ENCODE data around the gene B4GALNT4.
"Not testable (repeated sequence)": the region's sequence is repeated elsewhere in the genome, so short reads cannot be mapped to it uniquely, and the experiment has no call there.

The B4GALNT4 gene

DNA sequence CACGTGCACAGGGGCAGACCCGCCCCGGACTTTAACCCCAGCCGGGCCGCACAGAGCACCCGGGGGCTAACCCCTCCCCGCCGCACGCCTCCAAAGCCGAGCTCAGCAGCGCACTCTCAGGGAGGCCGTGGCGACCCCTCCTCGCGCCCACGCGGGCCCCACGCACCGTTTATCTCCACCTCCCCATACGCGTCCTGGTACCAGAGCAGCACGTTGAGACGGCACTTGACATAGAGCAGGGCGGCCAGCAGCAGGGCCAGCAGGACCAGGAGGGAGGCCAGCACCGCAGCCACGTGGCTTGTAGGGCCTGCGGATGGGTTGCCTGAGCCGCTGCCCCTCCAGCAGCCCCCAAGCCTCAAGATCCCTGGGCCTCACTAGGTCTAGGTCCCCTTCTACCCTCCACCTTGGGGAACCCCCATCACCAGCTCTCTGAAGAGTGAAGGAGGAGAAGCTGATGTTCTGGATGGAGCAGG lies 38.4 kb downstream of the B4GALNT4 start:
- DNase-seq (ENCODE audit: low spot score) = no peak

DNA sequence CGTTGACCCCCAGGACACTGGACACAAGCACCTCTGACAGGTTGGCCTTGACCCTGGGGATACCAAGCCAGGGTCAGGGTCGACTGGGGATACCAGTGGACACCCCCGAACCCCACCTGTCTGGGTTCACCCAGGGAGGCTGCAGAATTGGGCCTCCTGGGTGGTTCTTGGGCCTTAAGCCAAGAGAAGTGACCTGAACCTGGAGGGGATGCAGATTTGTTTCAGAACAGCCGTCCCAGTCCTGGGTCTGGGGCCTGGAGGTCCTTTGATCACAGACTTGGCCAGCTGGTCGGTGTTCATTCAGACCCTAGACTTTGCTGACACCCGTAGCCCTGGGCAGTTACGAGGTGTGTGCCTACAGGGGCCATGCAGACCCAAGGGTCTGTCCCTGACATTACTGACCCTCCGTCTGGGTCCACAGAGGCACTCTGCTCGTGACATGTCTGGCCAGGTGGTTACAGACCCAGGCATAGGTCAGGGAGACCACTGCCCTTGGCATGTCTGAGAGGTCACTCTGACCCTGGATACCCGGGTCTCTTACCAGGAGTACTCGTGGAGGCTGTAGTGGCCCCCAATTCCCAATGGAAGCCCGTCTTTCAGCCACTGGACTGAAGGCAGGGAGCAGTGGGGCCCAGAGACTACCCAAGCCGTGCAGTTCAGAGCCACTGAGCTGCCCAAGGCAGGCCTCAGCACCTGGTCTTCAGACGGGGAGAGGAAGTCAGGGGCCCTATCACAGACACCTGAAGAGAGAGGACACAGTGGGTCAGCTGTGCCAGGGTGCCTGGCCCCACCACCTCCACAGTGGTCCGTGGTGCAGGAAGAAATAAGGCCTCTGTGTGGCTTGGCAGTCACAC lies 39.1 kb downstream of the B4GALNT4 start:
- DNase-seq (ENCODE audit: low spot score) = no peak

DNA sequence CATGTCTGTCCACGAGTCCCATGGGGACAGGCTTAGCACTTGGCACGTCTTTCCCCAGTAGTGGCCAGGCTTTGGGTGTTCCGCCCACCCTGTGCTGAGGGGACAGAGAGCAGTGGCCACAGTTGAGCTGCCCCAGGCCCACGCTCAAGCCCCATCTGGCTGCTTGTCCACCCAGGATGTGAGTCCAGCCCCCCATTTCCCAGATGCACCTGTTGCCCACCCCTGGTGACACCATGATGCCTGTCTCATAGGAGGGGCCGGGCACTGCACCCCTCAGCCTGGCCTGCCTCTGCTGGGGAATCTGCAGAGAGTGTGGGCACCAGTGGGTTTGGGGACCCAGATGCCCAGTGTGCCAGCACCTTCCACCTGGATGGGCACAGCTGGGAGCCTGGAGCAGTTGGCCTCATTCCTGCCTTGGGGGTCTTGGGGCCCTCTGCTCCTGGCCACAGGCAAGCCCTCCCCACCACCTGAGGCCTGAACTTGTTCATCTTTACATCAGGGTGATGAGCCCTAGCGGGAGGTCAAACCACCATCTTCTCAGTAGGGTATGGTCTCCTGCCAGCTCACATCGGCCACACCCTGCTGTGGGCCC lies 39.8 kb downstream of the B4GALNT4 start:
- DNase-seq (ENCODE audit: low spot score) = no peak

DNA sequence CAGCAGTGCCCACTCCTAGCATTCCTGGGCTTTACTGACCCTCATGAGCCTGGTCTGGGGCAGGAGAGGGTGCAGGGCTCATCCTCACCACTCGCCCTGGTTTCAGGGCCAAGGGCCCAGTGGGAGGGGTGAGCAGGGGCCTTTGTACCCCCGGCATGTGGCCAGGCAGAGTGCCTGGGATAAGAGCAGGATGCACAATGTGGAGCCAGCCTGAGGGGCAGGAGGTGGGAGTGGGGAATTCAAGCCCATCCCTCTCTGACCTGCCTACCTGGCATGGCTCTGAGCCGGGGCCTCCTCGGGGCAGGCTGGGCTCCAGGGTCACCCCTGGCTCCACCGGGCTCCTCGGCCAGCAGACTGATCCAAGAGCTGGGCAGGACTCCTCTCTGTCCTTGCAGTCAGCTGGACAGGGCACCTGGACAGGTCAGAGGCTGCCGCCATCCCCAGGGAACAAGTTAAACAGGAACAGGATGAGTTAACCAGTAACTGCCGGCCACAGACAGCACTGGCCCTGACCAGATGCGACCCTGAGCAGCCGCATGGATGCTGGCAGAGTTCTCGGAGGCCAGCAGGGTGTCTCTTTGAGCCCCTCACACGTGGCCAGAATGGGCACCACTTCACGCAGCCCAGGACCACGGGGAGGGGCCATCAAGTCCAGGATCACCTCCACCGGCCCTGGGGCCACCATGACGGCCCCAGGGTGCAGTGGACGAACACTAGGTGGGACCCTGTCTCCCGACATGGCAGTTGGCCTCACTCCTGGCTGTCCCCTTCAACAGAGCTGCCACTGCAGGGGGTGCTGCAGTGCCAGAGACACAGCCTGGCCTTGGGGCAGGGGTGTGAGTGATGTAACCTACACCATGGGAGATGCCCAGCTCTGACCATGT lies 40.5 kb downstream of the B4GALNT4 start:
- no peak for DNase-seq (ENCODE audit: low spot score)

DNA sequence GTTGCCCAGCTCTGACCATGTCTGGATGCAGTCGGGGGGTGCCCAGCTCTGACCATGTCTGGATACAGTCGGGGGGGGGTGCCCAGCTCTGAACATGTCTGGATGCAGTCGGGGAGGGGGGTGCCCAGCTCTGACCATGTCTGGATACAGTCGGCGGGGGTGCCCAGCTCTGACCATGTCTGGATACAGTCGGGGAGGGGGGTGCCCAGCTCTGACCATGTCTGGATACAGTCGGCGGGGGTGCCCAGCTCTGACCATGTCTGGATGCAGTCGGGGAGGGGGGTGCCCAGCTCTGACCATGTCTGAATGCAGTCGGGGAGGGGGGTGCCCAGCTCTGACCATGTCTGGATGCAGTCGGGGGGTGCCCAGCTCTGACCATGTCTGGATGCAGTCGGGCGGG lies 41.4 kb downstream of the B4GALNT4 start:
- DNase-seq (ENCODE audit: low spot score) = not testable (repeated sequence)

DNA sequence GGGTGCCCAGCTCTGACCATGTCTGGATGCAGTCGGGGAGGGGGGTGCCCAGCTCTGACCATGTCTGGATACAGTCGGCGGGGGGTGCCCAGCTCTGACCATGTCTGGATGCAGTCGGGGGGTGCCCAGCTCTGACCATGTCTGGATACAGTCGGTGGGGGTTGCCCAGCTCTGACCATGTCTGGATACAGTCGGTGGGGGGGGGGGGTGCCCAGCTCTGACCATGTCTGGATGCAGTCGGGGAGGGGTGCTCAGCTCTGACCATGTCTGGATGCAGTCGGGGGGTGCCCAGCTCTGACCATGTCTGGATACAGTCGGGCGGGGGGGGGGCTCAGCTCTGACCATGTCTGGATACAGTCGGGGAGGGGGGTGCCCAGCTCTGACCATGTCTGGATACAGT lies 42.2 kb downstream of the B4GALNT4 start:
- DNase-seq (ENCODE audit: low spot score) = not testable (repeated sequence)

DNA sequence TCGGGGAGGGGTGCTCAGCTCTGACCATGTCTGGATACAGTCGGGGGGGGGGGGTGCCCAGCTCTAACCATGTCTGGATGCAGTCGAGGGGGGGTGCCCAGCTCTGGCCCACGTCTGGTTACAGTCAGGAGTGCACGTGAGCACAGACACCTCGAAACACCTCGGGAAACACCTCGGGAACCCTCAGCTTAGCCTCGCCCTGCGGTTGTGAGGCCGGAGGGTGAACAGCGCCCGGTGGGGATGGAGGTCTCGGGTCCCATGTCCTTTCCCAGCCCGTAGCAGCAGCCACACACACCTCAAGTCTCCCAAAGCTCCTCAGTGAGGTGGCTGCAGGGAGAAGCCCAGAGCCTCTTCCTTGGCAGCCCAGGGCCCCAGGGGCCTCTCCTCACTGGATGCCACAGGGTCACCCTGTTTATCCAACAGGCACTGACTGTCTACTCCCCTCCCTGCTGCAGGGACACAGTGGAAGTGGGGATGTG lies 43.4 kb downstream of the B4GALNT4 start:
- DNase-seq (ENCODE audit: low spot score) = no peak

DNA sequence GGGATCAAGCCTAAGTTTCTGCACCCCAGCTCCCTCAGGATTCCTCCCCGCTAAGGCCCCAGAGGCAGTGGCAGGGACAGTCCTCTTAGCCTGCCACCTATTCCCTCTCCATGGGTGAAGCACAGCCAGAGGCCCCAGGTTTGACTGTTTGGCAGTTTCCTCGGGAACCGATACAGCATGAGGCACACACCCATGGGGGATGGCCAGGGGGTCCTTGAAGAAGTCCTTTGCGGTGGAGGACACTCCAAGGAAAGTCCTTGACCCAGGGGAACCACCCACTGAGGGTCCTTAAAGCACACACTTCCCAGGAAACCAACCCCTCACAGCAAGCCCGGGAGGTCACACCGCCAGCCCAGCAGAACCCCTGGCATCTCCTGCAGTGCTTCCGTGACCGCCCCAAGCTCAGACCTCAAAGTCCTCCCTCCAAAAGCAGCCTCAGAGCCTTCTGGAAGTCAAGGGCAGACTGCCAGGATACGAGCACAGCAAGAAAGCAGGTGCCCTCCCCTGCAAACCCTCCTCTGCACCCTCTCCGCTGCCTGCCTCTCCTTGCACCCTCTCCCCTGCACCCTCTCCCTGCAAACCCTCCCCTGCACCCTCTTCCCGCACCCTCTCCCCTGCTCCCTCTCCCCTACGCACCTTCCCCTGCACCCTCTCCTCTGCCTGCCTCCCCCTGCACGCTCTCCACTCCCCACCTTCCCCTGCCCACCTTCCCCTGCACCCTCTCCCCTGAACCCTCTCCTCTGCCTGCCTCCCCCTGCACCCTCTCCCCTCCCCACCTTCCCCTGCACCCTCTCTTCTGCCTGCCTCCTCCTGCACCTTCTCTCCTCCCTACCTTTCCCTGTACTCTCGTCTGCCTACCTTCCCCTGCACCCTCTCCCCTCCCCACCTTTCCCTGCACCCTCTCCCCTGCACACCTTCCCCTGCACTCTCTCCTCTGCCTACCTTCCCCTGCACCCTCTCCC lies 44.1 kb downstream of the B4GALNT4 start:
- no peak for DNase-seq (ENCODE audit: low spot score)

DNA sequence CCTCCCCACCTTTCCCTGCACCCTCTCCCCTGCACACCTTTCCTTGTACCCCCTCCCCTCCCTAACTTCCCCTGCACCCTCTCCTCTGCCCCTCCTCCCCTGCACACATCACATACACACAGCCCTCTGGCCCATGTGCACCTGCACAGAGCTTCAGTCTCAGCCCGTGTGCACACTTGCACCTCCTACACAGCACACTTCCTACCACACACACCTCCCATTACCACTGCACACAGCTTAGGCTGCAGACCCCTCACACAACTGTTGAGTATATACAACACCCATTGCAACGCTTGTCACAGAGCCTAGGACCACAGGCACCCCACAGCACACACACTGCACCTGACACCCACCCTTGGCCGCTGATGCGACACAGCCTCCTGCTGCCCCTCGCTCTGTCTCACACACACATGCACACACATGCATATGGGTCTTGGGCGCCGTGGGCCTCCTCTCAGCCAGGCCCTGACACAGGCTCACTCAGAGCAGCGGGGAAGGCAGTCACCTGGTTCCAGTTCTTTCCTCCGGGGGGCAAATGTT lies 45.1 kb downstream of the B4GALNT4 start:
- no peak for DNase-seq (ENCODE audit: low spot score)

DNA sequence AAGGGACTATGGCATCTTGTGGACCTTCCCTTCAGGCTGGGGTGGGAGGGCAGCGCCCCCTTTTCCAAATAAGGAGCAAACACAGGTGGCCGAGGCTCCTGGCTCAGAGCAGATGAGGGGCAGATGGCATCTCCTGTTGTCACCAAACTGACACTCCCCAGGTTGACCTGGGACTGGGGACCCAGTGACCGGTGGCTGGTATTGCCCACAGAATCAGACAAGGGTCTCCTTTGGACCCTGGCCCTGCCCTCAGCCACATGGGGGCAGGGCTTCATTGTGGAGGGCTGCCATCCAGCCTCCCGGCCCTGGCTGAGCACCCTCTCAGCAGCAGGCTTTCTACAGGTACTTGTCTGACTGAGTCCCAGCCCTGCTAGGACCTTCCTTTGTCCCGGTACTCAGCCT lies 46.3 kb downstream of the B4GALNT4 start:
- DNase-seq (ENCODE audit: low spot score) = no peak

DNA sequence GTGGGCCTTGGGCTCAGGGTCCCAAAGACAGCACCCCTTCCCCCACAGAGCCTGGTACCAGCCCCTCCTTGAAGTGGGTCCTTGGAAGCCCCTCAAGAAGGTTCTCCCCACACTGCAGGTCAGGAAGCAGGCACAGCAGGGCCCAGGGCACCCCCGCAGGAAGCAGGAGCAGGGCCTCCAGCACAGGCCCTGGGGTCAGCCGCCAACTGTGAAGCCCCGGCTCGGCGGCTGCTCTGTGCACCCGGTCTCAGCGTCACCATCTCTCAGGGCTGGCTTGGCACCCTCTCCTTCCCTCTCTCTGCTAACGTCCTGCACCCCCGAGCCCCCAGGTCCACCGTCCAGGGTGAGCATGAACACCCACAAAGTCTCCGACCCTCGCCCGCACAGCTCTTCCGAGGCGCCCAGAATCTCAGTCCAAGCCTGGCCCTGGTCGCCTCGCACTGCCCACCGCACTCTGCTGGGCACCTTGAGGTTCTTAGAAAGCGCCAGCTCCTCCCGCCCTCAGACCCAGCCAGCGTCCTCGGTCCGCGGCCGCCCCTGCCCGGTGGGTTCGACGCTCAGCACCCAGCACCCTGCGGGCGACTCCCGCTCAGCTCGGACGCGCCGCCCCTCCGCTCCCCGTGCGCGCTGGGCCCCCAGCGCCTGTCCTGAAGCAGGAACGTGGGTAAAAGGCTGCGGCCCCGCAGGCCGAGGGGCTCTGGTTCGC lies 46.9 kb downstream of the B4GALNT4 start:
- DNase-seq (ENCODE audit: low spot score) = no peak

DNA sequence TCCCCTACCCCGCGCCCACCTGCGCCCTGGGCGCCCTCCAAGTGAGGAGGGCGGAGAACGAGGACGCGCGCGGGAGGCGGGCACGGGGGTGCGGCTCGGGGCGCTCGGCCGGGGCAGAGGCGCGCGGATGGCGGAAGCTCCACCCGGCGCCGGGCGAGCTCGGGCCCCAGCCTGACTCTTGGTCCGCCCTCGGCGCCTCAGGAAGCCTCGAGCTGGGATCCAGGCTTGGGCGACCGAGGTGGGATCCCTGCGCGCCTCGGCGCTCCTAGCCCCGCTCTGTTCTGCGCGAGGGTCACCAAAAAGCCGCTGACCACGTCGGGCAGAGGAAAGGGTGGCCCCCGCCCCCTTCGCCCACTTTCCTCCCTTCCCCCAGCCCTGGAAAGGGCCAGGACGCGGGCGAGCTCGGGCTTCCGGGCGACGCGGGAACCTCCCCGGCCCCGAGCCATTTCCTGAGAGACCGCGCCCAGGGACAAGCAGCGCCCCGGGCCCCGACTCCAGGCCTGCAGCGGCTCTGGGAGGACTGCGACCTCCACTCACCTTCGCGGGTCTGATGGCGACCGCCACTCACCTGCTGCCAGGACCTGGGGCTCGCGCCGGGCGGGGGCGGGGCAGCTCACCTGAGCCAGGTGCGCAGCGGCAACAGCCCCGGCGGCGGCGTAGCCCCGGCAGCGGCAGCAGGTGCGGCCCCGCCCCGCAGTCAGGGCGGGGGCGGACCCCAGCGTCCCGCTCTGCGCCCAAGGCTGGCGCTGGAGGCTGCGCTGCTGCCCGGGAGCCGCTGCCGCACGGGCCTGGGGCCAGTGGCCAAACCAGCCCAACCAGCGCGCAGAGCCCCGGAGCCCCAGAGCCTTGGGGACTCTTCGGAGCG lies 47.7 kb downstream of the B4GALNT4 start:
- DNase-seq (ENCODE audit: low spot score) = no peak

DNA sequence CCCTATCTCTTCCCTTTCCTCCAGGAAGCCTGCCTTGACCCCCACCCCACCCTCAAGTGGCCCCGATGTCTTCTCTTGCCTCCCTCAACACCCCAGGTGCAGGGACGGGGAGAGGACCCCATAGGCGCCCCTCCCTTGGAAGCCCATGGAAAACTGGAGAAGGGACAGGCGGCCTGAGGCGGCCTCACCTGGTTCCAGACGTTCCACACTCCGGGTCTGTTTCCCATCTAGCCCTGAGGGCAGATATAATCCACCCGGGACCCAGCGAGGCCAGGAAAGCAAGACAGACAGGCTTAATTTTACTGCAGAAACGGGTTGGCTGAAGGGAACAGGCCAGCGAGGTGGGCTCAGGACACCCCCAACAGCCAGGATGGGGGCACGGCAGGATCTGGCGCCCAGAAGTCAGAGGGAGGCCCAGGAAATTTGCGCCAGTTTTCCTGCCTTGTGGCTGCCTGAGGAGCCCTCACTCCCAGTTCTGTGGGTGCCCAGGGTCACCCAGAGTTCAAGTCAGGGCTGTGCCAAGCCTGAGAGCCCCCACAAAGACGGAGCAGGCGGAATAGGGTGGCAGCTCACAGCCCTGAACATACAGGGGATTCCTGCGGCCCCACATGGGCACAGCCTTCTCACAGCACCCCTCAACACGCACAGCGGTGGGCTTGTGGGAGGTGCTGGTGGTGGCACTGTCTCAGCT lies 48.5 kb downstream of the B4GALNT4 start:
- no peak for DNase-seq (ENCODE audit: low spot score)

DNA sequence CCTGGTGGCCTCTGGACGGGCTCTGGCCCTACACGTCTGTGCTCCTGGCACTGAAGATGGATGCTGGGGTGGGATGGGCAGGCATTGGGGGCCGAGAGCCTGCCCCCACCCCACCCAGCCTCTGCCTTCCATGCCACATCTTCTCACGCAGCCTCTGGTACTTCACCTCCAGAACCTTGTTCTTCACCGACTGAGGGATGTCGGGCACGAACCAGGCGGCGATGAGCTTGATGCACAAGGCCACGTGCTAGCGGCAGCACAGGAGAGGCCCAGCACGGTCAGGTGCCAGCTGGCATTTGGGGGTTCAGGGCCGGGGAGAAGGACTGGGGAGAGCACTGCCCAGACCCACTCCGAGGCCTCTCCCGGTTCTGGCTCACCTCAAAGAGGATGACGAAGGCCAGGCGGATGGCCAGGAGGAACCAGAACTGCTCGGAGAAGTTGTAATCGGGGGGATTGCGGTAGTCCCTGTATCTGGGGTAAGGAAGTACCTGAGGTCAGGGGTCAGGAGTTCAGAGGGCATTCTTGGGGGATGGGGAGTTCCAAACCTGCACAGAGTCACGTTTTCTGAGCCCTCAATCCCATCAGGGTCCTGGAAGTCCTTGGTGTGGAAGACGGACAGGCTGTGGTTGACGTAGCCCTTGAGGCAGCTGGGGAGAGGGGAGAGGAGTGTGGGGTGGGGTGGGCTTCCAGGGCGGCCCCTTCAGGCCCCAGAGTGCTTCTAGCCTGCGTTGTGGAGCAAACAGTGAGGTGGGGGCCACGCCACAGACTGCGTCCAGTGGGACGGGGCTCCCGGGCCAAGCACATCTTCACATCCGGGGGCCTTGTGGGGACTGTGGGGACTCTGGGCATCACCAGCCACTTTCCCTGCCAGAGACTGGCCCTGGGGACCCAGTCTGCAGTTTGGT lies 49.3 kb downstream of the B4GALNT4 start:
- DNase-seq (ENCODE audit: low spot score) = no peak

DNA sequence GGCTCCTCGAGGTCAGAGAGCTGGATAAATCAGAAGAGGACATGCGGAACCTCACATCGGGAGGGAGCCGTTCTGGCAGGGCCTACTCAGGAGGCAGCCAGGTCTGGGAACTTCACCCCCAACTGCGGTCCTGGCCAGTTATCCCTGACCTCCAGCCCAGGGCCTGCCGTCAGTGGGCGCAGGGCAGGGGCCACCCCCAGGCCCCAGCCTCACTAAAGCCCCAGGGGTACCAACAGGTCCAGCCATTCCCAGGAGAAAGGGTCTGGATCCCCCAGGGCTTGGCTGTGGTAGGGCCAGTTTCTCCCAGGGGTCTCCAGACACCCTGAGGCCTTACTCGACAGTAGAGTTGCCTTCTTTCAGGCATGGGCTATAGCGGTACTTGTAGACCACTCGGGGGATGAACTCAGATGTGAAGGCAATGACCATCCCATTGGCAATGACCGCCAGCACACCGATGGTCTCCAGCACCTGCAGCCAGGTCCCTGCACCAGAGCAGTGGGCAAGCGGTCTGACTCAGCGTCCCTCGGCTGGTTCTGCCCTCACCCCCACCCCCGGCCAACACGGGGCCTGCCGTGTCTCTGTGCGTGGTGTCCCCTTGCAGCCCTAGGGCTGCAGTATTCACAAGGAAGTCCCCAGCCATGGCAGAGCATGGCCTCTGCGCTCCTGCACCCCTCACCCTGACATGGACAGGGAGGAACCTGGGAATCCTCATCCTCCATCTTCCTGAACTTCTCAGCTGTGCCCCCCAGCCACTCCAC lies 50.1 kb downstream of the B4GALNT4 start:
- no peak for DNase-seq (ENCODE audit: low spot score)

DNA sequence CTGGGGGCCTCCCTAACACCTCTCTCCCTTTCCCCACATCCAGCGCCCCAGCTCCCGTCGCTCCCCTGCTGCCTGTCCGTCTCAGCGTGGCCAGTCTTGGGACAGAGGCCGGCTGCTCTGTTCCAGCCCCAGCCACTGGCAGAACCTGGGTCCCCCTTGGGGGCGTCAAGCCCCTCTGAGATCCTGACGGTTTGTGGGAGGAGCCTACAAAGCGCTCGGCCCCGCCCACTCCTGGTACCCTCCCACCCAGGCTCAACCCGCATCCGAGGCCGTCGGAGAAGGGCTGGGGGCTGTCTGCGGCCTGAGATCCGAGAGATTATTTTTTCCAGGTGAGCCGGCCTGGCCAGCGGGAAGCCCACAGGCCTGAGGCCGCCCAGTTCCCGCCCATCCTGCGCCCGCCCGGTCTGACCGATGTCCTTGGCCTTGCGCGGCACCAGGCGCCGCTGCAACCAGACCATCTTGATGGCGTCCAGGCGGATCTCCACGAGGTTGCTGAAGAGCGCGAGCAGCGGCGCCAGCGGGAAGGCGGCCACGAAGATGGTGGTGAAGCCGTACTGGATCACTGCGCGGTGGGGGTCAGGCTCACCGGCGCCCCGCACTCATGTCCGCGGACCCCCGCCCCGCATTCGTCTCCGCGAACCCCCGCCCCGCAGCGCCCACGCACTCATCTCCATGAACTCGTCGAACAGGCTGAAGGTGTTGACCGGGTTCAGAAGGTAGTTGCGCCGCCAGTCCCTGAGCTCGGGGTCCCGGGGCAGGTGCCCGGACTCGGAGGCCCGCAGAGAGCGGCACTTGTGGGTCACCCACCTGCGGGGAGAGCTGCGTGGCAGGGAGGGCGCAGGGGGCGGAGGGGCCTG lies 51.0 kb downstream of the B4GALNT4 start:
- DNase-seq (ENCODE audit: low spot score) = no peak
